Upper lobe of left lung (tissue), 4 donors: Measurements from ENCODE around the gene HM13.

Source experiments
- CTCF ChIP-seq, 6 experiments: fragments of 450-650 bp in 4 of 6; fragments of 200-600 bp in 2 of 6; sonication (generic) in 2 of 6; IDR thresholded peaks; one replicate each; pipeline ENCODE4 v1.5.1; 2016 to 2019; ENCODE audit warnings: antibody characterized with exemption in 6 of 6
- EP300 ChIP-seq, 4 donors: sonication (generic); formaldehyde crosslinking; IDR thresholded peaks; one replicate each; pipeline ENCODE4 v1.5.1; 2017; ENCODE audit warnings: antibody characterized with exemption in 4 of 4, control low read depth in 2 of 4
- POLR2A ChIP-seq, 4 donors: fragments of 450-650 bp; IDR thresholded peaks; one replicate each; pipeline ENCODE4 v1.5.1; 2016 to 2017; ENCODE audit warnings: antibody characterized with exemption in 4 of 4, mild to moderate bottlenecking in 2 of 4
- POLR2AphosphoS5 ChIP-seq, 2 donors: sonication (generic); formaldehyde crosslinking; IDR thresholded peaks; one replicate each; pipeline ENCODE4 v1.5.1; 2017; ENCODE audit warnings: antibody characterized with exemption in 2 of 2

GRCh38 chr20:31516166-31516565 is 1.9 kb downstream of the HM13 start:
- TF ChIP-seq POLR2AphosphoS5 (IDR thresholded peaks at IDR 0.05) = no peak
- TF ChIP-seq CTCF (IDR thresholded peaks at IDR 0.05) = no peak
- no peak for TF ChIP-seq EP300 (IDR thresholded peaks at IDR 0.05)
- no peak for TF ChIP-seq POLR2A (IDR thresholded peaks at IDR 0.05)
